Measurements from ENCODE around the gene WWOX.

The WWOX gene

DNA sequence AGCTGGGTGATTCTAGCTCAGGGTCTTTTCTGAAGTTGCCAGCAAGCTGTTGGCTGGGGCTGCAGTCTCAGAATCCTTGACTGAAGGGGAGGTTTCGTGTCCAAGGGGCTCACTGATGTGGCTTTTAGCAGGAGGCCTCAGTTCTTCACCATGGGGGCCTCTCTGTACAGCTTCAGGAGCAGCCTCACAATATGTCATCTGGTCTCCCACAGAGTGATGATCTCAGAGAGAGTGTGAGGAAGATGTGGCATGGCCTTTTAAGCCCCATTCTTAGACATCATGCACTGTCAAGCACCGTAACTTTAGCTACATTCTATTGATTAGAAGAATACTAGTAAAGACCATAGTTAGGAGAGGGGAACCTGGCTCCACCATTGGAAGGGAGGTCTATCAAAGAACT lies 732.6 kb downstream of the WWOX start:
- DNase-seq = no peak

- no peak for DNase-seq
Observed at GRCh38 chr16:78836802-78837491, 737.5 kb downstream of the WWOX start.

DNA sequence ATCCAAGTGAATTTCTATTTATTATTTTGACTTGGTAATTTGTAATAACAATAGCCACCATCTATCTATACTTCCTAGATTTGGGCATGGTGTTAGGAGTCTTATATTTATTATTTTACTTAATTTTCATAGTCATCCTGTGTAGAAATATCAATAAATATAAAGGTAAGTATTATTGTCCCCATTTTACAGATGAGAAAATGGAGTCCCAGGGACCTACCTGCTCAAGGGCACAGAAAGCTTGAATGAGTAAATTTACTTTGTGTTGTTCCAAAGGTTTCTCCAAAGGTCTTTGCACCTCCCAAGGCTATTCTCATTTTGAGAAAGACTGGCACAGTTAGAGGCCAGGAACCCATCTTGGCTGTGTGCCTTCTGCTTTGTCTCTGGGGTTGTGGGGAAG lies 738.3 kb downstream of the WWOX start:
- DNase-seq = no peak

DNA sequence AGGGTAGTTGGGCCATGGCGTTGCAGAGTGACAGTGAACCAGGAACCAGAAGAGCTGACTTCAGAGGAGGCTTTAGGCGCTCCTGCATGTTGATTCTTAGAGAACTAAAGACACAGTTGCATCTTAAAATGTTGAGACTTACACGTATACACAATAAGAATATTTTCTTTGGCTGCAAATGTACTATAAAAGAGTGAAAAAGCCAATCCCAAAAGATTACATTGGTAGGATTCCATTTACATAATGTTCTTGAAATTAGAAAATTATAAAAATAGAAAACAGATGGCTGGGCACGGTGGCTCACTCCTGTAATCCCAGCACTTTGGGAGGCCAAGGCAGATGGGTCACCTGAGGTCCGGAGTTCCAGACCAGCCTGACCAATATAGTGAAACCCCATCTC lies 738.8 kb downstream of the WWOX start:
- DNase-seq = no peak

DNA sequence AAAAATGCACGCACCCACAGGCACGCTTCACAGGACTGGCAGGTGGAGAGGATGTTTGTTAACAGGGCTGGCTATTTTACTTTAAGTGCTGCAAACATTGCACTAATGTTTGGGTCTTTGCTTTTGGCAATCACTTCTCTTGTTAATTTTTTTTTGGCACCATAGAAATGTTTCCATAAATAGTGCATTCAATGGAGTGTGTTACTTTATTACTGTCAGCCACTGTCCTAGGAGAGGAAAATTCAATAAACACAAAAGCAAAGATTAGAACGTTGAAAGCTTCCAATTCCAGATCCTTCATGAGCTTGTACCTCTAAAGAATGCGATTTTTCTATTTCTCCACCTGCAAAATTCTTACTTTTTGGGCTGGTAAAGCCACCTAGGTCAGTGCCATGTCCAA lies 743.5 kb downstream of the WWOX start:
- DNase-seq = no peak

DNA sequence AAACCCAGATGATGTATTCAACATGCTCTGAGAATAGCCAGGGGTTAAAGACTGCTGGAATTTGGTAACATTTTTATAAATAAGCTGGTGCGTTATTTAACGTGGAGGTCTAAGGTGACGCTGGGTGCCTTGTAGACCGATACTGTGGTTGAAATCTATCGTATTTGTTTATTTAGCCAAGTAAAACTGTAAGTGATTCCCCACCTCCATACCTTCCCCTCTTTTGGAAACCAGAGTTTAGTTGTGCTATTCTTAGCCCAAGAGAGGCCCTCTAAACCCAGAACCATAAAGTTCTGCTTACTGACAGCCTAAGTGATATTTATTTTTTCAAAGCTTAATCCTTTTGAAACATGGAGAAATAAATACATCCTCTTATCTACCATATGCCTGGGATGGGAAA lies 744.5 kb downstream of the WWOX start:
- DNase-seq = no peak

- no peak for DNase-seq
Observed at GRCh38 chr16:78844682-78845081, 745.2 kb downstream of the WWOX start.

DNA sequence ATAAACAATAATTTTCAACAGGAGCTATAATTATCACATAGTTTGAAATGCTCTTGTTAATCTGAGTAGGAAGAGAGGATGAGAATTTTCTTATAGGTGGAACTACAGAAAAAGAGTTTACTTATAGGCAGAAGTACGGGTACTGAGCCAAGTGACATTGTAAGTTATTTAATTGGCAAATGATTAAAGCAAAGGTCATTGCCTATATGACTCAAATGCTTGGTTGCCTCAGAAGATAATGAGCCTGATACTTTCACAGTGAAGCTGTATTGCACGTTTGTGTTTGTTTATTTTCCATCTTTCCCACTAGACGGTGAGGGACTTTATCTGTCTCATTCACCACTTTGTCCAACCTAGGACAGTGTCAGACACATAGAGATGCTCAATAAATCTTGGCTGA lies 751.8 kb downstream of the WWOX start:
- no peak for DNase-seq

DNA sequence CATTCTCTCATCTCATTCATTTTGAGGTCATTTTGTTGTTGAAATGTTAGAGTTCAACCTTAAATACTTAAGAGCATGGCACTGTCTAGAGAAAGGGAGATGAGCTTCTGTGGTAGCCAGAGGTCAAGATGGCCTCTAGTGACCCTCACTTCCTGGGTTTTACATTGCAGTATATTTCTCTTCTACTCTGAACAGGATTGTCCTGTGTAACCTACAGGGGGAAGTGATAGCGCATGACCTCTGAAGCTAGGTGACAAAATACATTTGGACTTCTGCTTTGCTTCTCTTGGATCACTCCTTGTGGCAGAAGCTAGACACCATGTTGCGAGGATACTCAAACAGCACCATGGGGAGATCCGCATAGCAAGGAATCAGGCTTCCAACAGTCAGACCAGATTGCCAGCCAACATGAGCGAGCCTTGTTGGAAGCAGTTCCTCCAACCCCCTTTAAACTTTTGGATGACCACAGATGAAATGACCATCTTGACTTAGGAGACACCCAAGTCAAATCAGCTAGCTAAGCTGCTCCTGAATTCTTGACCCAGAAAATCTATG lies 752.7 kb downstream of the WWOX start:
- no peak for DNase-seq

DNA sequence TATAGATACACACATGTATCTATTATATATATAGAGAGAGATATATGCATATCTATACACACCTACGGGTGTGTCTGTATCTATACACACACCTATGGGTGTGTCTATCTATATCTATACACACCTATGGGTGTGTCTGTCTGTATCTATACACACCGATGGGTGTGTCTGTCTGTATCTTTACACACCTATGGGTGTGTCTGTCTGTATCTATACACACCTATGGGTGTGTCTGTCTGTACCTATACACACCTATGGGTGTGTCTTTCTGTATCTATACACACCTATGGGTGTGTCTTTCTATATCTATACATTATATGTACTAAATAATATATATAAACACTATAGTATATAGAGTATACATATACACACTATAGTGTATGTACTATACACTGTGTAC lies 762.6 kb downstream of the WWOX start:
- no peak for DNase-seq

- DNase-seq = no peak
Observed at GRCh38 chr16:78866521-78866920, 767.1 kb downstream of the WWOX start.

DNA sequence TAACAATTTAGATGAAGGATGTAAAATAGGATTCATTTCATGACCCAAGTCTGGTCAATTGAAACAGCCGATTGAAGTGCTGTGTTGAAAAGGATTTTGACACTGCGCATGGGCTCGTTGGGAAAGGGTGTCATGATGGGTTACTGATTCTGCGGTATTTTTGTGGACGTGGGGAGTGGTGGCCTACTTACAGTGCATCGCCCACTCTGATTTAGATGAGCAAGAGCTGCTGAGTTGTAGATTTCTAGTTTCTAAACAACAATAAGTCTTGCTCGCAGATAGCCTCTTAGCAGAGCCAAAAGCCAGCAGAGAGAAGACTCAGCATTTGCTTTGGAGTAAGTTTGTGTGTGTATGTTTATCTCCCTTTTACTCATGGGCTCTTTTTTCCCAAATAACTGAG lies 770.0 kb downstream of the WWOX start:
- DNase-seq = no peak

GRCh38 chr16:78871241-78871640 lies 771.8 kb downstream of the WWOX start:
- DNase-seq = no peak

- DNase-seq = no peak
Observed at GRCh38 chr16:78876671-78877070, 777.2 kb downstream of the WWOX start.

GRCh38 chr16:78877114-78877655 lies 777.7 kb downstream of the WWOX start:
- DNase-seq = no peak

DNA sequence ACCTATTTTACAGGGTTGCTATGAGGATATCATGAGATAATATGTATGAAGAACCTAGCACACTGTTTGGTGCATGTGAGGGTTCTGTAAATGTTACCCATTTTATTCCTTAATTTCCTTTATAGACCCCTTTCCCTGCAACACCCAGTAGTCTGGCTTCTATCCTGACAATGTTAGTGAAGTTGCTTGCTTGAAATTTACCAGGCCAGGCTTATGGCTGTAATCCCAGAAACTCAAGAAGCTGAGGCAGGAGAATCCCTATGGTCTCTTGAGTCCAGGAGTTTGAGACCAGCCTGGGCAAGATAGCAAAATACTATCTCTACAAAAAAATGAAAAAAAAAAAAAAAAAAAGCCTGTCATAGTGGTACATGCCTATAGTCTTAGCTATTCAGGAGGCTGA lies 779.1 kb downstream of the WWOX start:
- no peak for DNase-seq

DNA sequence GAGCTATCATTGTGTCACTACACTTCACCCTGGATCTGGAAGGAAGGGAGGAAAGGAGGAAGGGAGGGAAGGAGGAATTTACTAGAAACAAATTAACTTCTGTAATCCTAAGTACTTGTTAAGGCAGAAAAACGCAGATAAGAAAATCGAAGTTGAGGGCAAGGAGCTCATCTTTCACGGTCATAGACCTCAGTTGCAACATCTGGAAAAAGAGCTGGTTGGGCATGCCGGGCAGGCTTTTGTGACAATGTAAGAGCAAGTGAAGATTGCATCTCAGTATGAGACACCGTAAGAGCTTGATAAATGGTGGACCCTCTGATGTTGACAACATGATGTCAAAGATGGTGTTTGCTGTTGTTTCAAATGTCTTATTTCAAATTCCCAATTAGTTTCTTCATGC lies 779.6 kb downstream of the WWOX start:
- DNase-seq = no peak

DNA sequence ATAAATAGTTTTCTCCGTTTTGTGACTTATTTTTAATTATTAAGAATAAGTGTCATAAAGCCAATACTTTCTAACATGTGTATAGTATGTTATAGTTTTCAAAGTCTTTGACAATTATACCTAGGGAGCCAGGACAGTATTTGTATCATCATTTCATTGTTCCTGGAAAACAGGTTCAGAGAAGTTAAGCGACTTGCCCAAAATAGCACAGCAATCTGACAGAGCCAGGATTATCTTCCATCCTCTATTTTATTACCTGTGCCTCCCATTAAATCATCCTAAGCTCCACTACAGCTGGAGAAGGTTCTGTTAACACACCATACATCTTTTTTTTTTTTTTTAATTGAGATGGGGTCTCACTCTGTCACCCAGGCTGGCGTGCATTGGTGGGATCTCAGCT lies 782.7 kb downstream of the WWOX start:
- DNase-seq = no peak

DNA sequence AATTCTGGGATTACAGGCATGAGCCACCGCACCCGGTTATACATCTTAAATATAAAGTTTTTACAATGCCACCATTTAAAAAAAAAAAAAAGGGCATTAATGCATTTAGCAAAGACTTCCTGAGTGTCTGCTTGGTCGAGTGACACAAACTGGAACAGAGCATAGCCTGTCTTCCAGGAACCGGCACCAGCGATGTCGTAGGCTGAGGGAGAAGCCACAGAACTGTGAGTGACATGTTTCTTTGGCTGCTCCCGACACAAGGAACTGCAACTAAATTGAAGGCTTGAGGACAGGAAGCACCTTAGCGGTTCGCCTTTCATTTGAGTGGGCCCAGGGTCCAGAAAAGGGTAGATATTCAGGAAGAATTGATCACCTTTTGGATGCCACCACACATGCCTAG lies 783.3 kb downstream of the WWOX start:
- DNase-seq = no peak

DNA sequence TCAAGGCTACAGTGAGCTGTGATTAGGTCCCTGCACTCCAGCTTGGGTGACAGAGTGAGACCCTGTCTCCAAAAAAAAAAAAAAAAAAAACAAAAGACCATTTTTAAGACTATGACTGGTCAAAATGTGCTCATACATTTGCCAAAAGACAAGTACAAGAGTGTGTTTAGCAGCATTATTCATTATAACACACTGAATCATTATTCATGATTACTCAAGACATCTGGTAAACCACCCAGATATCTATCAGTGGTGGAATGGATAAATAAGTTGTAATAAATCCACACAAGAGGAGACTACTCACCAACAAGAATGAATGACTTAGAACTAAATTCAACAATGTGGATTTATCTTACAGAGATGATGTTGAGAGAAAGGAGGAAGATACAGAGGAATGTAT lies 784.8 kb downstream of the WWOX start:
- DNase-seq = no peak

DNA sequence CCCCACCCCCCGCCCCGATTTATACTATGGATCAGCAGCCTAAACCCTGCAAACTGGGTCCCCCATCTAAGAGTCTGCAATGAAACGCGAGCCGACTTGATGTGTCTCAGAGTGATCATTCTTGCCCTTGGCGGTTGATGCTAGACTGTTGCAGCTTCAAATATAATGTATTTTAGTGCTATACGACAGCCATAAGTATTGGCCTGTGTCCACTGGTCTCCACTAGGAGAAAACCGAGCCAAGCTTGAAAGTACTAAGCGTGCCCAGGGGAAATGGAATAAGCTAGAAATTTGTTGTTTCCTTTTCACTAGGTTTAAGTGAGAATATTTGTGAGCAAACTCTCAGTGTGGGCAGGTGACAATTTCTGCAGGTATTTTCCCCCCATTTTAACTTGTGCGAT lies 789.9 kb downstream of the WWOX start:
- DNase-seq = no peak

DNA sequence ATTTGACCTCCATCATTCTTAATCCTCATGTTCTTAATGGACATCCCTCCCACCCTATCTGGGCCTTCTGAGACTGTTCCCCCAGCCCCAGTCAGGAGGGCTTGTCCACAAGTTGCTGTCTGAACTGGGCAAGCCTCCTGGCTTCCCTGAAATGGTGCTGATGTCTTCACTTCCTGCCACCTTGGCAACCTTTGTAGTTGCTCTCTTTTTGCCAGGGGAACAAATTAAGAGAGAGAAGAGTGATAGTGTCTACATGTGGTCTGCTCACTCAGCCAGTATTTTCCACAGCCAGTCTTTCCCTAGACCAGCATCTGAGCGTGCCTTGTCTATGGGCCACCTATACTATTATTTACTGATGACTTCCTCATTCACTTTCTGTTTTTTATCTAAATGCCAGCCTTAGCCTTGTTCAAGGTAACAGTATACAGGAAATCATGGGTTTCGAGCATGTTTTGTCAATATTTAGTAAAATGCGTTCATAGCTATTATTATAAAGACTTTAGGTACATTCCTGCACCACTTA lies 791.0 kb downstream of the WWOX start:
- no peak for DNase-seq

DNA sequence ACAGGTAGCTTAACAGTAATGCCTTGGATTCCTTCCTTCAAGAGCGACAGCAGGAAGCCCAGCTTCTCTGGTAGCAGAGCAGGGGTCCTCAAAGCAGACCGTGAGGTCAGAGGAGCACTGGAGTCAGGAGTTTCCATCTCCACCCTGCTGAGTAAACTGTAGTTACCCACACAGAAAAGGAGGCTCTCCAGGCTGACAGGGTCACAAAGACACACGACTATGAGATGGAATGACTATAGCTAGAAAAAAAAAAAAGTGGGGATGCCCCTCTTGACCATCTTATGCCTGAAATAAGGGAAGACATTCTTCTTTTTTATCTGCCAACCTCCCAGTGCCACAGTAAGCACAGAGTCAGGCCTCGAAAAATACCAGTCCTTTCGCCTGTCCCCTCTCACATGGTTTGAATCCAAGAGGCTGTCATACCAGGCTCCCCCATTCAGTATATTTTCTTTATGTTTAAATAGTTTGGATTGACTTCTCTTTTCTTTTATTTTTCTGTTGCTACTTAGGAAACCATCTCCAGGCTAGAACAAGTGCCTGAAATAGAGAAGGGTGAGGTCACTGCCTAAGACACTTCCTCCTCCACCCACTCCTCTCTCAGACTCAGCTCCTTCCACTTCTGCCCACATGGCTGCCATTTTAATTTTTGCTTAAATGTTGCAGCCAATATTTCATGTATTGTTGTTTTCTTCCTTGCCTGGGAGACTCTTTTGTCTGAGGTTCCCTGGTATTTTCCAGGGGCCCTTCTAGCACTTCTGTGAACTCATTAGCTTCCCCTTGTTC lies 793.7 kb downstream of the WWOX start:
- DNase-seq = no peak

GRCh38 chr16:78894886-78895285 lies 795.4 kb downstream of the WWOX start:
- no peak for DNase-seq

All from stimulated activated naive CD4-positive, alpha-beta T cell (primary cell).